Activated T-cell treated with anti-CD3 and anti-CD28 coated beads, Interleukin-2, amount 50 U/mL, for 72 hours (primary cell): ENCODE results near the gene NRK. TPM values are rescaled to one million over a fixed set of nuclear protein-coding genes. Genes with fewer than 3 reads are reported as not detected.
"Not testable (repeated sequence)": the region's sequence is repeated elsewhere in the genome, so short reads cannot be mapped to it uniquely, and the experiment has no call there.

ENCODE experiments used
- ATAC-seq, 2 donors: fragments of 150-1000 bp; cut with Tn5 transposase; replicated peaks in 1 of 2; 2 replicates each; pipeline ENCODE4 v1.10.0; 2021; ENCODE audit warnings: moderate library complexity in 2 of 2, mild to moderate bottlenecking in 1 of 2
- DNase-seq, 2 donors: peaks; one replicate each; pipeline ENCODE4 v3.0.0; 2021 to 2022; ENCODE audit warnings: mixed read lengths in 1 of 2
- H3K27ac Mint-ChIP-seq: one replicate; pipeline ENCODE4 v1.8.0; 2022; ENCODE audit warnings: mild to moderate bottlenecking, moderate library complexity, mixed read lengths
- H3K27me3 Mint-ChIP-seq: one replicate; pipeline ENCODE4 v1.8.0; 2022; ENCODE audit warnings: low read depth, mixed read lengths
- H3K36me3 Mint-ChIP-seq, 2 donors: one replicate each; pipeline ENCODE4 v1.8.0; 2022; ENCODE audit warnings: mixed read lengths in 2 of 2, mild to moderate bottlenecking in 1 of 2; ENCODE audit not compliant: insufficient read depth in 2 of 2
- H3K4me1 Mint-ChIP-seq: one replicate; pipeline ENCODE4 v1.8.0; 2022; ENCODE audit warnings: low read depth, mixed read lengths
- H3K4me3 Mint-ChIP-seq, 2 donors: one replicate each; pipeline ENCODE4 v1.8.0; 2022; ENCODE audit warnings: mild to moderate bottlenecking in 2 of 2, mixed read lengths in 2 of 2, moderate library complexity in 2 of 2
- H3K9me3 Mint-ChIP-seq, 2 donors: one replicate each; pipeline ENCODE4 v1.8.0; 2022; ENCODE audit warnings: mixed read lengths in 2 of 2
- total RNA-seq, 2 donors: library from RNA; stranded (reverse); gene quantifications; one replicate each; pipeline ENCODE4 v1.2.3, GENCODE V29; 2022

NRK gene
- total RNA-seq, 2 donors from 2014 or later: not detected

- no peak for ATAC-seq
- Mint-ChIP-seq H3K9me3 (peaks cover 0 to 2% of the 10 kb centered on the region in 2 donors), H3K4me3 (no peak overlapping the region), H3K27ac (no peak overlapping the region), H3K27me3 (peaks cover 17% of the 10 kb centered on the region), H3K36me3 (no peaks in the 10 kb centered on the region), H3K4me1 (no peaks in the 10 kb centered on the region)
- DNase-seq: no peak
Observed at GRCh38 chrX:105969487-105969886, 147.1 kb downstream of the NRK start.

- peaks cover 0 to 6% of the 10 kb centered on the region in 2 donors for H3K9me3 Mint-ChIP-seq
- H3K4me1 Mint-ChIP-seq: no peaks in the 10 kb centered on the region
- DNase-seq (no peak), ATAC-seq (no peak)
- H3K27ac Mint-ChIP-seq: no peak overlapping the region
- no peak overlapping the region for H3K4me3 Mint-ChIP-seq
- H3K27me3 Mint-ChIP-seq: peaks cover 17% of the 10 kb centered on the region
- peaks cover 0 to 3% of the 10 kb centered on the region in 2 donors for H3K36me3 Mint-ChIP-seq
Observed at GRCh38 chrX:105972690-105973386, 150.5 kb downstream of the NRK start.

DNA sequence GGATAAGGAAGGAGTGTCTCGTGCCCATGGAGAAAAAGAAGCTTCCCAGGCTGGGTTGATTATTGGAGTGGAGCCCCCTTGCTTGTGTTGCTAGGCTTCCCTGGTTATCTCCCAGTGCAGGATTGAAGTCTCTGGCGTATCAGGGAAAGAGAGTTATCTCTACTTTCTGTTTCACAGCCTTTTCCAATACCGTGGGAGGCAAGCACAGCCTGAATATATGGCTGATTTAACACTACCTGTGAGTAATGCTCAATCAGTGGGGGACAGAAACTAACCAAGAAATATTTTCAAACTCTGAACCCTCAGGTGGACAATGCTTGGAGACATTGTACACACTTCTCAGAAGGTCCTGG is 151.0 kb downstream of the NRK start:
- Mint-ChIP-seq H3K9me3 (peaks cover 0 to 6% of the 10 kb centered on the region in 2 donors), H3K4me1 (no peaks in the 10 kb centered on the region), H3K36me3 (peaks cover 0 to 3% of the 10 kb centered on the region in 2 donors), H3K27me3 (peaks cover 13% of the 10 kb centered on the region), H3K4me3 (no peak overlapping the region), H3K27ac (no peak overlapping the region)
- no peak for DNase-seq
- no peak for ATAC-seq

DNA sequence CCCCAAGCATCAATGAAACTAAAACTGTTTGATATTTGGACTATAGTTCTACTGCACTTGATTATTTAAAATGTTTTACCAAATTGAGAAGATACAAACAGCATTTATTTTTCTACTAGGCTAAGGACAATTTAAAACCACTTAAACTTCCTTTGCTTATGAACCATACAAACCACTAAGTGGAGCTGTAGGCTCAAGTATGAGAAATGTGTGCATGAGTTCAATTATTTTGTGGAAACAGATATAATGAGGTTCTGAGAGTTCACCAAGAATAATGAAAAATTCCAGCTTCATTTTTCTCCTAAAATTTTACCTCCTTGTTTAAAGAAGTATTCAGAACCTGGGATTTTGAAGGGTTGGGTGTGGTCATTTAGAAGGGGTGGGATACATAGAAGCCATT is 153.0 kb downstream of the NRK start:
- H3K4me3 Mint-ChIP-seq: no peak overlapping the region
- no peak overlapping the region for H3K27ac Mint-ChIP-seq
- peaks cover 2 to 4% of the 10 kb centered on the region in 2 donors for H3K9me3 Mint-ChIP-seq
- DNase-seq: no peak
- H3K4me1 Mint-ChIP-seq: no peaks in the 10 kb centered on the region
- H3K36me3 Mint-ChIP-seq: peaks cover 0 to 3% of the 10 kb centered on the region in 2 donors
- H3K27me3 Mint-ChIP-seq: peaks cover 16% of the 10 kb centered on the region
- no peak for ATAC-seq

DNA sequence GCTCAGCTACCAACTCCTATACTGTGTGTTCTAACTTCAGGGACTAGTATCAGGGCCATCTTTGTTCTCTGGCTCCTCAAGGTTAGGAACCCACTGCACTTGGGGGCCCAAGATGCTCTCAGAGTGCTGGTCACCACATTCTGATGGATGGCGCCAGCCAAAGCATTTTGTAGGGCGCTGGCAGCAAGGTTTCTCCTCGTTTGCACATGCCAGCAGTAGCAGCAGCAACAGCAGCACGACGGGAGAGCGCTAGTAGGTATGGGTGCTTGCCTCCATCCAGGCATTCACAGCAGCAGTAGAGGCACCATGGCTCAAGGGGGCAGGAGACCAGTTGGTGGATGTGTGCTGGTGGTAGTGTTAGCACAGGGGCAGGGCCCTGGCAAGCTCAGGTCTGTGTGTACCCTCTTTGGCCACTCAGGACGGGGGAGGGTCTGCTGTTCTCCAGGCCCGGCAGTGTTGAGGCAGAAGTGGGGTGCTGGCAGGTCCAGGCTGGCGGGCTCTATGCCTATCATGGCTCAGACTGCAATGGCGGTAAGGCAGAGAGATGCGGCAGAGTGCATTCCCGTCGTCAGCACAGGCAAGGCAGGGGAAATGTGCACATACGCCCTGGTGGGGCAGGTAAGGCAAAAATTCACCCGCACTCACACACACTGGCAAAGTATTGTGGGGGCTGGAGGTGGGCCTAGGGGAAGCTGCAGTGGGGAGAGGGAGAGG is 159.6 kb downstream of the NRK start:
- no peak for DNase-seq
- Mint-ChIP-seq H3K9me3 (peaks cover 2 to 3% of the 10 kb centered on the region in 2 donors), H3K4me3 (no peak overlapping the region), H3K4me1 (no peaks in the 10 kb centered on the region), H3K27me3 (peaks cover 16% of the 10 kb centered on the region), H3K36me3 (peaks cover 0 to 3% of the 10 kb centered on the region in 2 donors), H3K27ac (no peak overlapping the region)
- no peak for ATAC-seq

DNA sequence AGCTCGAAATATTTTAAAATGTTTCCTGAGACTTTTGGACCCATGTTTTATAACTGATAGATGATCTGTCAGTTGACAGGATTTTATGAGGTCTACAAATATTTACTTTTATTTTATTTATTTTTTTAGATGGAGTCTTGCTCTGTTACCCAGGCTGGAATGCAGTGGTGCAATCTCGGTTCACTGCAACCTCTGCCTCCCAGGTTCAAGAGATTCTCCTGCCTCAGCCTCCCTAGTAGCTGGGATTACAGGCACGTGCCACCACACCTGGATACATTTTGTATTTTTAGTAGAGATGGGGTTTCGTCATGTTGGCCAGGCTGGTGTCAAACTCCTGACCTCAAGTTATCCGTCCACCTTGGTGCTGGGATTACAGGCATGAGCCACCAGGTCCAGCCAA is 166.1 kb downstream of the NRK start:
- H3K9me3 Mint-ChIP-seq, H3K4me1 Mint-ChIP-seq, DNase-seq, ATAC-seq, H3K36me3 Mint-ChIP-seq, H3K4me3 Mint-ChIP-seq, H3K27ac Mint-ChIP-seq: not testable (repeated sequence)
- H3K27me3 Mint-ChIP-seq: peaks cover 12% of the 10 kb centered on the region

DNA sequence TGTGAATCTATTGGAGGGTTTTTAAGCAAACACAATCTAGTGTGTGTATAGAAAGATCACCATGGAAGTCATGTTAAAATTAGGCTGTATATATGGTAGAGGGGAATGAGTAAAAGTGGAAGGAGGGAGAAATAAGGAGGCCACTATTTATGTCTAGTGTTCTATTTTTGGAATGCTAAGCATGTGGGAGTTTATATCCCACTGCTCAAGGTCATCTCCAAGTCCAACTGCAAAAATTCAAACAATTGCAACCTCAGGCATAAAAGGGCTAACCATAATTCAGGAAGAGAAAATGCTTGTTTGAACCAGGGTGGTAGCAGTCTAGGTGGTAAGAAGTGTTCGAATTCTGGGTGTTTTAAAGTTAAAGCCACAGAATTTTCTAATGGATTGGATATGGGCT is 177.0 kb downstream of the NRK start:
- H3K4me1 Mint-ChIP-seq: no peaks in the 10 kb centered on the region
- no peaks in the 10 kb centered on the region for H3K9me3 Mint-ChIP-seq
- DNase-seq (no peak), ATAC-seq (no peak)
- no peaks in the 10 kb centered on the region for H3K27me3 Mint-ChIP-seq
- H3K36me3 Mint-ChIP-seq: no peaks in the 10 kb centered on the region
- no peak overlapping the region for H3K27ac Mint-ChIP-seq
- no peak overlapping the region for H3K4me3 Mint-ChIP-seq

GRCh38 chrX:106000203-106000602 is 177.9 kb downstream of the NRK start:
- Mint-ChIP-seq H3K36me3 (no peaks in the 10 kb centered on the region), H3K27ac (no peak overlapping the region), H3K4me1 (no peaks in the 10 kb centered on the region), H3K4me3 (no peak overlapping the region), H3K9me3 (peaks cover 0 to 2% of the 10 kb centered on the region in 2 donors), H3K27me3 (no peaks in the 10 kb centered on the region)
- DNase-seq: no peak
- no peak for ATAC-seq

DNA sequence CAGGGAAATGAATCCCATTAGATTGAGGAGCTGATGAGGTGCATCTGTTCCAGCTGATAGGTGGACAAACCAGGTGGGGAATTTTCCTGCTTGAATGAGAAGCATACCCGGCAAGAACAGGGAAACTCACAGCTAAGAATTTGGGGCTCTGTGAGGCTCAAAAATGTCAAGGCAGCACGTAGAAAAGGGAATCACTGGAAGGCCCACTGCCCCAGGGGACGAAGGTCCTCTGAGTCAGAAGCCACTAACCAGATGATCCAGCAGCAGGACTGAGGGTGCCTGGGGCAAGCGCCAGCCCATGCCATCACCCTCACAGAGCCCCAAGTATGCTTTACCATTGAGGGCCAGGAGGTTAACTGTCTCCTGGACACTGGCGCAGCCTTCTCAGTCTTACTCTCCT is 178.3 kb downstream of the NRK start:
- H3K9me3 Mint-ChIP-seq, DNase-seq, H3K27me3 Mint-ChIP-seq, H3K36me3 Mint-ChIP-seq, H3K4me1 Mint-ChIP-seq, H3K27ac Mint-ChIP-seq, ATAC-seq, H3K4me3 Mint-ChIP-seq: not testable (repeated sequence)

- no peak for ATAC-seq
- peaks cover 8% of the 10 kb centered on the region for H3K27me3 Mint-ChIP-seq
- peaks cover 0 to 6% of the 10 kb centered on the region in 2 donors for H3K9me3 Mint-ChIP-seq
- no peak overlapping the region for H3K4me3 Mint-ChIP-seq
- no peaks in the 10 kb centered on the region for H3K4me1 Mint-ChIP-seq
- DNase-seq: no peak
- no peak overlapping the region for H3K27ac Mint-ChIP-seq
- H3K36me3 Mint-ChIP-seq: no peaks in the 10 kb centered on the region
Observed at GRCh38 chrX:106005684-106006083, 183.3 kb downstream of the NRK start.

GRCh38 chrX:106007815-106008214 is 185.5 kb downstream of the NRK start:
- H3K27me3 Mint-ChIP-seq: peaks cover 8% of the 10 kb centered on the region
- peaks cover 5 to 10% of the 10 kb centered on the region in 2 donors for H3K9me3 Mint-ChIP-seq
- H3K4me1 Mint-ChIP-seq: no peaks in the 10 kb centered on the region
- DNase-seq: no peak
- no peak overlapping the region for H3K4me3 Mint-ChIP-seq
- H3K36me3 Mint-ChIP-seq: peaks cover 0 to 5% of the 10 kb centered on the region in 2 donors
- H3K27ac Mint-ChIP-seq: no peak overlapping the region
- no peak for ATAC-seq
